HG03039 (cell line): ENCODE measurements around the gene ADIRF.
"Not testable (repeated sequence)": the region's sequence is repeated elsewhere in the genome, so short reads cannot be mapped to it uniquely, and the experiment has no call there.

Experiments
- ATAC-seq: cut with Tn5 transposase; IDR thresholded peaks from one replicate; pipeline ENCODE4 v1.9.1; 2021; ENCODE audit warnings: mild to moderate bottlenecking, moderate library complexity; ENCODE audit not compliant: unreplicated experiment

ADIRF gene

GRCh38 chr10:86945361-86946212 lies 22.7 kb upstream of the ADIRF start:
- no peak for ATAC-seq

- no peak for ATAC-seq
Observed at GRCh38 chr10:86946213-86947155, 21.8 kb upstream of the ADIRF start.

- not testable (repeated sequence) for ATAC-seq
Observed at GRCh38 chr10:86947806-86948205, 20.5 kb upstream of the ADIRF start.

- no peak for ATAC-seq
Observed at GRCh38 chr10:86950349-86950748, 17.9 kb upstream of the ADIRF start.

GRCh38 chr10:86951184-86951761 lies 17.0 kb upstream of the ADIRF start:
- no peak for ATAC-seq

- ATAC-seq = no peak
Observed at GRCh38 chr10:86952106-86952505, 16.2 kb upstream of the ADIRF start.

- ATAC-seq = not testable (repeated sequence)
Observed at GRCh38 chr10:86952697-86953096, 15.6 kb upstream of the ADIRF start.

GRCh38 chr10:86953747-86954680 lies 14.3 kb upstream of the ADIRF start:
- no peak for ATAC-seq

GRCh38 chr10:86954681-86955500 lies 13.4 kb upstream of the ADIRF start:
- no peak for ATAC-seq

GRCh38 chr10:86955501-86956194 lies 12.6 kb upstream of the ADIRF start:
- no peak for ATAC-seq

GRCh38 chr10:86956195-86956847 lies 12.0 kb upstream of the ADIRF start:
- no peak for ATAC-seq

GRCh38 chr10:86956848-86957448 lies 11.3 kb upstream of the ADIRF start:
- ATAC-seq = no peak

- no peak for ATAC-seq
Observed at GRCh38 chr10:86957471-86958115, 10.7 kb upstream of the ADIRF start, which contains the start of gene MMRN2. TSS of gene MMRN2 (minus strand) at chr10:86957615. CDS start at chr10:86957541, 74 bp downstream.

GRCh38 chr10:86958116-86958900 lies 10.0 kb upstream of the ADIRF start, which contains the start of gene SNCG:
TSS of gene SNCG (plus strand) at chr10:86958599. CDS start at chr10:86958698, 99 bp downstream.
- ATAC-seq = no peak

GRCh38 chr10:86958901-86959736 lies 9.2 kb upstream of the ADIRF start:
- no peak for ATAC-seq

GRCh38 chr10:86959737-86960002 lies 8.6 kb upstream of the ADIRF start:
- ATAC-seq = no peak
